Memory B cell (primary cell): ENCODE results near the gene PPARA.
A peak's percentile ranks its signal among the peaks of the same experiment; 100 is the strongest.
"Not testable (repeated sequence)": the region's sequence is repeated elsewhere in the genome, so short reads cannot be mapped to it uniquely, and the experiment has no call there.

ENCODE experiments used
- ATAC-seq: fragments of 150-1000 bp; cut with Tn5 transposase; 2 replicates; pipeline ENCODE4 v1.10.0; 2021; ENCODE audit warnings: low read depth, mild to moderate bottlenecking, moderate library complexity
- DNase-seq, 2 donors: peaks; one replicate each; pipeline ENCODE4 v3.0.0; 2022; ENCODE audit warnings: low spot score in 2 of 2
- H3K27ac Mint-ChIP-seq: one replicate; pipeline ENCODE4 v1.8.0; 2022; ENCODE audit warnings: mild to moderate bottlenecking, moderate library complexity, mixed read lengths
- H3K27me3 Mint-ChIP-seq: one replicate; pipeline ENCODE4 v1.8.0; 2022; ENCODE audit warnings: mixed read lengths
- H3K36me3 Mint-ChIP-seq: one replicate; pipeline ENCODE4 v1.8.0; 2022; ENCODE audit warnings: mild to moderate bottlenecking, mixed read lengths
- H3K4me1 Mint-ChIP-seq: one replicate; pipeline ENCODE4 v1.8.0; 2022; ENCODE audit warnings: mixed read lengths
- H3K4me3 Mint-ChIP-seq: one replicate; pipeline ENCODE4 v1.8.0; 2022; ENCODE audit warnings: mild to moderate bottlenecking, moderate library complexity, mixed read lengths
- H3K9me3 Mint-ChIP-seq: one replicate; pipeline ENCODE4 v1.8.0; 2022; ENCODE audit warnings: mixed read lengths

PPARA gene

DNA sequence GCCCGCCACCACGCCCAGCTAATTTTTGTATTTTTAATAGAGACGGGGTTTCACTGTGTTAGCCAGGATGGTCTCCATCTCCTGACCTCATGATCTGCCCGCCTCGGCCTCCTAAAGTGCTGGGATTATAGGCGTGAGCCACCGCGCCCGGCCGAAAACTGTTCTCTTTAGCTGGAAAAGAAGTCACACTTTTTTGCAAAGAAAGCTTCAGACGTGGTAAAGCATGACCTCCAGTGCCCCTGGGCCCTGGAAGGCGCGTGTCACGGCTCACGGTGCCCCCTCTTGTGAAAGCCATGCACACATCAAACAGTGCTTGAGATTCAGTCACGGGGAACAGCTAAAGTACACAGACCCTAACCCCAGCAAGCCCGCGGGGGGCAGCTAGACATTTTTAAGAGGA lies 48.5 kb downstream of the PPARA start:
- ATAC-seq, H3K27me3 Mint-ChIP-seq, DNase-seq, H3K4me3 Mint-ChIP-seq, H3K4me1 Mint-ChIP-seq, H3K27ac Mint-ChIP-seq, H3K9me3 Mint-ChIP-seq: not testable (repeated sequence)
- peaks cover 20% of the 10 kb centered on the region for H3K36me3 Mint-ChIP-seq

DNA sequence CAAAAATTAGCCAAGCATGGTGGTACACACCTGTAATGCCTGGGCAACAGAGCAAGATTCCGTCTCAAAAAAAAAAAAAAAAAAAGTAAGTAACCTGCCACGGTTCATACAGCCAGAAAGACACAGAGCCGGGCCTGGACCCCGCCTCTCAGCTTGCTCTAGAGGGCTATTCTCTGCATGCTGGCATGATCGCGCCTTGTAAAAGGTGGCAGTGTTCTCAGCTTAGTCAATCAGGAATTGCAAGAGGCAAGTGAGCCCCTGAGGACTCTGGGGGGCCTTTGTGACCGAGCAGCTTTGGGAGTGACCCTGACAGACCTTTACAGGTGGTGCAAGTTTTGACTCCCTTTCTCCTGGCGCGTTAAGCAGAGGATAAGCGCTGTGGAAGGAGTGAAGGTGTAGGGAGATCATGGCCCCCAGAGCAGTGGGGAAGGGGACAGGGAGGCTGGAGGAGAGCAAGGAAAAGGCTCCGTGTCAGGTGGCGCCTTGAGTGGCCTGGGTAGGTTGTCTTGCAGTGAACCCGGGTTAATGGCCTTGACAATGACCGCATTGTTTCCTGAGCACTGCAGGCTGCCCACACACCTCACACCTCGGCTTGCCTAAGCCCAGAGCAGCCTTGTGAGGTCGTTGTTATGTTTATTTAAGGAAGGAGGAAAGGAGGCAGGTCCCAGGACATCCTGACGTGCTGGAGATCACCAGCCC lies 50.9 kb downstream of the PPARA start:
- Mint-ChIP-seq H3K36me3 (peaks cover 37% of the 10 kb centered on the region), H3K4me1 (peaks cover 6% of the 10 kb centered on the region), H3K9me3 (peaks cover 3% of the 10 kb centered on the region), H3K4me3 (no peak overlapping the region), H3K27me3 (no peaks in the 10 kb centered on the region), H3K27ac (peak overlapping the region; percentile 42)
- no peak for DNase-seq
- ATAC-seq: no peak

DNA sequence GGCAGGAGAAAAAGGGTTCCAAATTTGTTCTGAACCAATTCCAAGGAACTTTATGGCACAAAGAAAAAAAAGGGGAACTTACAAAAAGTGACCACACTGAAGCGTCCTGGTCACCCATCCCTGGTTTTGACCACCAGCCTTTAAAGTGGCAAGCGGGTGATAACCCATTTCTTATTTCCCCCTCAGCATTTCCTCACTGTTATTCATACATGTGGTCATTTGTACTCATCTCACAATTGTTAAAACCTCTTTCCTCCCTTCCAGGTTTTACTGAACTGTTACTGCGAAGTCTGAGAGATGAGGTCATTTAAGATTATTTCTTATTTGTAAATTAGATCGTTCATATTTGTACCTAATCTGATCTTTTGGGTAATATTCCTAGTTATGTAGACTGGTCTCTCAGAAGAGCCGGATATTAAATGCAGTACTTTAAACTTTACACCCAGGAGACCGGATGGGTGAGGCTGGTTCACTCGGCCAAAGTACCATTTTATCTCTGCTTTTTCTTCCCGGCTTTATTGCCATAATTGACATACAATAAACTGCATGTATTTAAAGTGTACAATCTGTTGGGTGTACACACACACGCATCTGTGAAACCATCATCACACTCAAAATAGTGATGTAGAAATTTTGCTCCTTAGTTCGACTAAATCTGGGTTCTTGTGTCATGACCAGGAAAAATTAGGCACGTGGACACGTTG lies 52.7 kb downstream of the PPARA start:
- ATAC-seq: no peak
- no peak overlapping the region for H3K4me3 Mint-ChIP-seq
- DNase-seq: no peak
- peaks cover 3% of the 10 kb centered on the region for H3K9me3 Mint-ChIP-seq
- H3K4me1 Mint-ChIP-seq: no peaks in the 10 kb centered on the region
- H3K27ac Mint-ChIP-seq: no peak overlapping the region
- no peaks in the 10 kb centered on the region for H3K27me3 Mint-ChIP-seq
- H3K36me3 Mint-ChIP-seq: peaks cover 37% of the 10 kb centered on the region

DNA sequence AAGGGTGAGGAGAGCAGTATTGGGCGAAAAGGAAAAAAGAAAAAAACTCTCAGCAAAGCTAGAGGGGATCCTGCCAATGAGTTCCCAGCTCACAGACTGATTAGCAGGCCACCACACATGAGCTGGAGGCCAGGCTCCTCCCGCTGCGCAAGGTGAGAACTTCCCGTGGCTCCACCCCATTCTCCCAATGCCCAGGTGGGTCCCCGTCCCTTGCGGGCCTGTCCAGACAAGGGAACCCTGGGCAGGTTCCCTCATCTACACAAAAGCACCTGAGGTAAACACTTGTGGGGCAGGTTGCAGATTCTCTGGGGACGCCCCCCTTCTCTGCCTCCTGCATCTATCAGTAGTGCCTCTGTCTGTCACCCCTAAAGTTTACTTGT lies 53.3 kb downstream of the PPARA start:
- no peaks in the 10 kb centered on the region for H3K4me1 Mint-ChIP-seq
- H3K27me3 Mint-ChIP-seq: no peaks in the 10 kb centered on the region
- peaks cover 37% of the 10 kb centered on the region for H3K36me3 Mint-ChIP-seq
- H3K27ac Mint-ChIP-seq: no peak overlapping the region
- no peak for ATAC-seq
- no peak overlapping the region for H3K4me3 Mint-ChIP-seq
- DNase-seq: no peak
- H3K9me3 Mint-ChIP-seq: peaks cover 3% of the 10 kb centered on the region

DNA sequence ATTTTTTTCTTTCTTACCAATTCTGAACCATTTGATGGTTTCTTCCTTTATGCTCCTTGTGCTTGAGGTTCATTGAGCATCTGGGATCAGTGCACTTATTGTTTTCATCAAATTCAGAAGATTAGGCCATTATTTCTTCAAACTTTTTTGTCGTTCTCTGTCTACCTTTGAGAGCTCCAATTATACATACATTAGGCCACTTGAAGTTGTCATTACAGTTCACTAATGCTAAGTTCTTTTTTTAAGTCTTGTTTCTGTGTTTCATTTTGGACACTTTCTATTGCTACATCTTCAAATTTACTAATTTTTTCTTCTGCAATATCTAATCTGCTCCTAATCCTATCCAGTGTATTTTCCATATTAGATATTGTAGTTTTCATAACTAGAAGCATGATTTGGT lies 58.9 kb downstream of the PPARA start:
- DNase-seq (no peak), ATAC-seq (no peak)
- H3K36me3 Mint-ChIP-seq: peaks cover 48% of the 10 kb centered on the region
- H3K9me3 Mint-ChIP-seq: peaks cover 5% of the 10 kb centered on the region
- no peaks in the 10 kb centered on the region for H3K4me1 Mint-ChIP-seq
- no peaks in the 10 kb centered on the region for H3K27me3 Mint-ChIP-seq
- H3K27ac Mint-ChIP-seq: no peak overlapping the region
- H3K4me3 Mint-ChIP-seq: no peak overlapping the region

DNA sequence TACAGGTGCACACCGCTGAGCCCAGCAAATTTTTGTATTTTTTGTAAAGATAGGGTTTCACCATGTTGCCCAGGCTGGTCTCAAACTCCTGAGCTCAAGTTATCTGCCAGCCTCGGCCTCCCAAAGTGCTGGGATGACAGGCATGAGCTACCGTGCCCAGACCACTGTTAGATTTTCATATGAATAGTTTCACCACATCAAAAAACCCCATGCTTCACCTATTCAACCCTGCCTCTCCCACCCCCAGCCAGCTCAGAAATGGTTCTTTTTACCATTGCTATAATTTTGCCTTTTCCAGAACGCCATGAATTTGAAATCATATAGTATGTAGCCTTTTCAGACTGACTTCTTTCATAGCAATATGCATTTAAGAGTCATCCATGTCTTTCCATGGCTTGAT lies 61.9 kb downstream of the PPARA start:
- Mint-ChIP-seq H3K9me3 (peaks cover 2% of the 10 kb centered on the region), H3K27ac (no peak overlapping the region), H3K4me1 (no peaks in the 10 kb centered on the region), H3K27me3 (no peaks in the 10 kb centered on the region), H3K4me3 (no peak overlapping the region), H3K36me3 (peaks cover 45% of the 10 kb centered on the region)
- no peak for DNase-seq
- ATAC-seq: no peak

DNA sequence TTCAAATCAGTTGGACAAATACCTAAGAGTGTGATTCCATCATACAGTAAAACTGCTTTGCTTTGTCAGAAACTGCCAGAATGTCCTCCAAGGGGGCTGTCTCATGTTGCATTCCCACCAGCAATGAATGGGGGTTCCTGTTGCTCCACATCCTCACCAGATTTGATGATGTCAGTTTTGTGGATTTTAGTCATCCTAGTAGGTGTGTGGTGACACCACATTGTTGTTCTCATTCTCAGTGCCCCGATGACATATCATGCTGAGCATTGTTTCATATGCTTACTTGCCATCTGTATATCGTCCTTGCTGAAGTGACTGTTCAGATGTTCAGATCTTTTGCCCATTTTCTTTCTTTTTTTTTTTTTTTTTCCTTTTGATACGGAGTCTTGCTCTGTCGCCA lies 62.7 kb downstream of the PPARA start:
- Mint-ChIP-seq H3K36me3 (peaks cover 46% of the 10 kb centered on the region), H3K4me3 (no peak overlapping the region), H3K27me3 (no peaks in the 10 kb centered on the region), H3K9me3 (peaks cover 2% of the 10 kb centered on the region), H3K4me1 (no peaks in the 10 kb centered on the region), H3K27ac (no peak overlapping the region)
- ATAC-seq (no peak), DNase-seq (no peak)

DNA sequence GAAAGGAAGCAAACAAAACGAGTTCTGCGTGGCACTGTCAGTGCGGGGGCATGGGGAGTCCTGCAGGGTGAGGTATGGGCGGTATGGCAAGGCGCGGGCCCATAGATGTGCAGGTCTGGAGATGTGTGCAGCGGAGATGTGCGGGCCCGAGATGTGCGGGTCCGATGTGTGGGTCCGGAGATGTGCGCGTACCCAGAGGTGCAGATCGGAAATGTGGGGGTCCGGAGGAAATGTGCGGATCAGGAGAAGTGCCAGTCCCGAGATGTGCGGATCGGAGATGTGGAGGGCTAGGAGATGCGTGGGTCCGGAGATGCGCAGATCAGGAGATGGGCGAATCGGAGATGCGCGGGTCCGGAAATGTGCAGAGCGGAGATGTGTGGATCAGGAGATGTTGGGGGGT lies 63.8 kb downstream of the PPARA start:
- ATAC-seq (no peak), DNase-seq (no peak)
- Mint-ChIP-seq H3K36me3 (peaks cover 42% of the 10 kb centered on the region), H3K9me3 (peaks cover 2% of the 10 kb centered on the region), H3K27ac (no peak overlapping the region), H3K27me3 (no peaks in the 10 kb centered on the region), H3K4me1 (no peaks in the 10 kb centered on the region), H3K4me3 (no peak overlapping the region)

DNA sequence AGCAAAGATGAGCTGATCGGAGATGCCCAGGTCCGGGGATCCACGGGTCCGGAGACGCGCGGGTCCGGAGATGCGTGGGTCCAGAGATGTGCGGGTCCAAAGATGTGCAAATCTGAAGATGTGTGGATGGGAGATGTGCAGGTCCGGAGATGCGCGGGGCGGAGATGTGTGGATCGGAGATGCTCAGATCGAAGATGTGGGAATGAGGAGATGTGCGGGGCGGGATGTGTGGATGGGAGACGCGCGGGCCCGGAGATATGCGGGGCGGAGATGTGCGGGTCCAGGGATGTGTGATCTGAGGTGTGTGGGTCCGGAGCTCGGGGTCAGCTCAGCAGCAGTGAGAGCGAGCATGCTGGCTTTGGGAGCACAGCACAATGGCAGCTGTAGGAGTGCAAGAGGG lies 64.3 kb downstream of the PPARA start:
- Mint-ChIP-seq H3K27ac (no peak overlapping the region), H3K36me3 (peaks cover 42% of the 10 kb centered on the region), H3K4me1 (peaks cover 3% of the 10 kb centered on the region), H3K9me3 (no peaks in the 10 kb centered on the region), H3K27me3 (no peaks in the 10 kb centered on the region), H3K4me3 (no peak overlapping the region)
- DNase-seq (no peak), ATAC-seq (no peak)

DNA sequence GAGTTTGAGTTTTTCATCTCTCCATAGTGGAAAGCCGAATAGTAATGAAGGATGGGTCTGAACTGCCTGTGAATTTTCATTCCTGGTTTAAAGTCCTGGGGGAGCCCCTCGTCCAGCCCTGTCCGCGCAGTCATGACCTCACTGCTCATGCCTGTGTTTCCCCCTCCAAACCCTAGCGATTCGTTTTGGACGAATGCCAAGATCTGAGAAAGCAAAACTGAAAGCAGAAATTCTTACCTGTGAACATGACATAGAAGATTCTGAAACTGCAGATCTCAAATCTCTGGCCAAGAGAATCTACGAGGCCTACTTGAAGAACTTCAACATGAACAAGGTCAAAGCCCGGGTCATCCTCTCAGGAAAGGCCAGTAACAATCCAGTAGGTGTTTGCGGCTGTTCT lies 69.3 kb downstream of the PPARA start:
- ATAC-seq (no peak), DNase-seq (peak in 1 of 2 donors; percentile 18)
- no peaks in the 10 kb centered on the region for H3K9me3 Mint-ChIP-seq
- H3K4me1 Mint-ChIP-seq: peaks cover 8% of the 10 kb centered on the region
- H3K27ac Mint-ChIP-seq: no peak overlapping the region
- H3K4me3 Mint-ChIP-seq: no peak overlapping the region
- H3K36me3 Mint-ChIP-seq: peaks cover 28% of the 10 kb centered on the region
- no peaks in the 10 kb centered on the region for H3K27me3 Mint-ChIP-seq

DNA sequence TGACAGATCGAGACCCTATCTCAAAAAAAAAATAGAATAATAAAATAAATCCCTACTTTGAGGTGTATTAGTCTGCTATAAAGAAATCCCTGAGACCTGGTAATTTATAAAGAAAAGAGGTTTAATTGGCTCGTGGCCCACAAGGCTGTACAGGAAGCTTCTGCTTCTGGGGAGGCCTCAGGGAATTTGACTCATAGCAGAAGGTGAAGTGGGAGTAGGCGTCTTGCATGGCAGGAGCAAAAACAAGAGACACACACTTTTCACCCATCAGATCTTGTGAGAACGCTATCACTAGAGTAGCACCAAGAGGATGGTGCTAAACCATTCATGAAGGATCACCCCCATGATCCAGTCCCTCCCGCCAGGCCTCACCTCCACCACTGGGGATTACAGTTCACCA lies 70.6 kb downstream of the PPARA start:
- Mint-ChIP-seq H3K4me3 (no peak overlapping the region), H3K4me1 (peaks cover 8% of the 10 kb centered on the region), H3K9me3 (no peaks in the 10 kb centered on the region), H3K27ac (no peak overlapping the region), H3K36me3 (peaks cover 28% of the 10 kb centered on the region), H3K27me3 (no peaks in the 10 kb centered on the region)
- DNase-seq (no peak), ATAC-seq (no peak)

DNA sequence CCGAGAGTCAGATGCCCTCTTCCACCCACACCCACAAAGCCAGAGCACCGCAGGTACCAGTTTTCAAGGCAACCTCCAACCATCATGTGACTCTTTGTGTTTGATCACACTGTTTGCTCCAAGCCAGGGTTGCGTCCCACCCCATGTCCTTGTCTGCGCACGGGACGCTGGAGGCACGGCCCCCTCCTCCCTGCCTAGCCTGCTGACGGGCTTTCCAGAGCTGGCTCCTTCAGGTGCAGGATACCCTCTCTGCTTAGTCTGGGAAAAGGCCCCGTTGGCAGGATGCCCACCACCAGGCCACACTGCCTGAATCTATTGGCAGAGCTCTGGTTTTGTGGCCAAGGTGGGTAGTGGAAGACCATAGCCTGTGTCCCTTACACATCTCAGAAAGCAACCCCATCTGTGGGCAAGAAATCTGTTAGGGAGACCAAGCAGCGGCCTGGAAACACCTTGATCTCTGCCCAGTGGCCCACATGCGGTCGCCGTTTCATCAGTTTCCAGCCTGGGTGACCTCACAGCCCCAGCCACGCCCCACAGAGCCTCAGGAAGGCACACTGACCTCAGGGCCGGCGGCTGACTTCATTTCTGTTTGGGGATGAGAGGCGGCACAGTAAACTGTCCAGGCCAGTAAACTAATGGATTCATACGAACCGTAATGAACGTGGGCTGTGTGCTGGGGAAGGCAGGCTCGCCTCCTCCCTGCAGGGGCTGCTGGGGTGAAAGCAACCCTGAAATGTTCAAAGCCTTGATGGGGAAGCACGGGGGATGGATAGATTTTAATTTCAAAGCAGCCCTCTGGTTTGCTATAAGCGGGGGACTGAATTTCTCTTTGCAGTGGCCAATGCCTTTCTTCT lies 73.9 kb downstream of the PPARA start:
- Mint-ChIP-seq H3K4me3 (no peak overlapping the region), H3K9me3 (no peaks in the 10 kb centered on the region), H3K27me3 (no peaks in the 10 kb centered on the region), H3K4me1 (peaks cover 8% of the 10 kb centered on the region), H3K27ac (no peak overlapping the region), H3K36me3 (peaks cover 18% of the 10 kb centered on the region)
- ATAC-seq: no peak
- DNase-seq: no peak

DNA sequence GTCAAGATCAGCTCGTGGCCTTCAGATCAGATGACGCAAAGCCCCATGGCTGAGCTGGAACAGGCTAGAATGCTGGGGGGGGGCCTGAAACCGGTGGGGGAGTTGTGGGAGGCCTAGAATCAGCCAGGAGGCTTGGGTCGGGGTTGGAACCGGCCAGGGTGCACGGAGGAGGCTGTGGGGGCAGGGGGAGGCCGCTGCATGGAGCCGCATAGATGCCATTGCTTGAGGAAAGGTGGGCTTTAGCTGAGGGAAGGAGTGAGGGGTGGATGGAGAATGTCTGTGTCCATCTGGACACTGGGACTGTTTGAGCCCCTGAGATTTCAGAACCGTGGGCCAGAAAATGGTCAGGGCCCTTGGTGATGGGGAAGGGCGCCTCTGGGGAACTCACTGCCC lies 74.6 kb downstream of the PPARA start:
- H3K27me3 Mint-ChIP-seq: no peaks in the 10 kb centered on the region
- ATAC-seq (no peak), DNase-seq (no peak)
- no peak overlapping the region for H3K27ac Mint-ChIP-seq
- H3K4me1 Mint-ChIP-seq: peaks cover 4% of the 10 kb centered on the region
- H3K4me3 Mint-ChIP-seq: no peak overlapping the region
- H3K9me3 Mint-ChIP-seq: no peaks in the 10 kb centered on the region
- H3K36me3 Mint-ChIP-seq: peaks cover 13% of the 10 kb centered on the region

DNA sequence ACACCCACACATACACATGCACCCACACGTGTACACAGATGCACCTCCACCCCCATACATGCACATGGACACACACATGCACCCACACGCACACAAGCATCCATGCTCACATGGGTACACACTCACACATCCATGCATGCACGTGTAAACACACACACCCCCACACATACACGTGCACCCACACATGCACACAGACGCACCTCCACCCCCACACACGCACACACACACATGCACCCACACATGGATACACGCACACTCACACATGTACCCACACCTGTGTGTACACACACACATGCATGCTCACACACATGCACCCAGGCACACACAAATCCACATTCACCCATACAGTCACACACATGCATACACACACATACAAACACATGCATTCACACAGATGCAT lies 75.3 kb downstream of the PPARA start:
- ATAC-seq: no peak
- Mint-ChIP-seq H3K9me3 (no peaks in the 10 kb centered on the region), H3K4me1 (peaks cover 4% of the 10 kb centered on the region), H3K27me3 (no peaks in the 10 kb centered on the region), H3K36me3 (peaks cover 13% of the 10 kb centered on the region), H3K27ac (no peak overlapping the region), H3K4me3 (no peak overlapping the region)
- no peak for DNase-seq
